HFFc6 (cell line): ENCODE measurements around the gene CCDC134. TPM values are rescaled to one million over a fixed set of nuclear protein-coding genes. Genes with fewer than 3 reads are reported as not detected.

Experiments
- DNase-seq: peaks from one replicate; pipeline ENCODE4 v3.0.0-alpha.2; 2018
- H3K27ac Mint-ChIP-seq: 2 replicates; pipeline ENCODE4 v1.8.0; 2020; ENCODE audit warnings: mild to moderate bottlenecking, mixed read lengths
- H3K27me3 Mint-ChIP-seq: 2 replicates; pipeline ENCODE4 v1.8.0; 2021; ENCODE audit warnings: mild to moderate bottlenecking, moderate library complexity, mixed read lengths; ENCODE audit not compliant: insufficient read depth
- H3K36me3 Mint-ChIP-seq: 2 replicates; pipeline ENCODE4 v1.8.0; 2021; ENCODE audit warnings: low read depth, mixed read lengths
- H3K4me1 Mint-ChIP-seq: 2 replicates; pipeline ENCODE4 v1.8.0; 2020; ENCODE audit warnings: low read depth, mixed read lengths
- H3K4me3 Mint-ChIP-seq: 2 replicates; pipeline ENCODE4 v1.8.0; 2020; ENCODE audit warnings: mild to moderate bottlenecking, moderate library complexity, mixed read lengths
- H3K9me3 Mint-ChIP-seq: 2 replicates; pipeline ENCODE4 v1.8.0; 2020; ENCODE audit warnings: mild to moderate bottlenecking, mixed read lengths
- total RNA-seq, 6 experiments: library from RNA; stranded (reverse); fragmentation: NEBNext Ultra II Directional; extraction: Animal tissue kit (Norgen Biotek cat#: 25700); gene quantifications; 2 replicates in 1 of 6; 3 replicates in 5 of 6; pipeline ENCODE4 v1.2.3, GENCODE V29; 2021
- TF ChIP-seq, protein P1 (sequence below): fragments of 200-600 bp; sonication (generic); IDR thresholded peaks from 2 replicates; pipeline ENCODE4 v1.5.0; 2021; ENCODE audit warnings: antibody characterized with exemption, mild to moderate bottlenecking

Gene CCDC134
- total RNA-seq, 6 experiments from 2014 or later = 8.9 to 10.4 (median 9.1) TPM

GRCh38 chr22:41813726-41814410 lies 13.4 kb downstream of the CCDC134 start:
- Mint-ChIP-seq H3K36me3 (peaks cover 5% of the 10 kb centered on the region; the same call in 1 of the 2 replicates), H3K9me3 (no peaks in the 10 kb centered on the region), H3K4me3 (no peak overlapping the region), H3K27ac (no peak overlapping the region), H3K4me1 (peaks cover 7% of the 10 kb centered on the region; the same call in 1 of the 2 replicates), H3K27me3 (no peaks in the 10 kb centered on the region; the same call in 1 of the 2 replicates)
- DNase-seq = no peak
- TF ChIP-seq, protein P1, sequence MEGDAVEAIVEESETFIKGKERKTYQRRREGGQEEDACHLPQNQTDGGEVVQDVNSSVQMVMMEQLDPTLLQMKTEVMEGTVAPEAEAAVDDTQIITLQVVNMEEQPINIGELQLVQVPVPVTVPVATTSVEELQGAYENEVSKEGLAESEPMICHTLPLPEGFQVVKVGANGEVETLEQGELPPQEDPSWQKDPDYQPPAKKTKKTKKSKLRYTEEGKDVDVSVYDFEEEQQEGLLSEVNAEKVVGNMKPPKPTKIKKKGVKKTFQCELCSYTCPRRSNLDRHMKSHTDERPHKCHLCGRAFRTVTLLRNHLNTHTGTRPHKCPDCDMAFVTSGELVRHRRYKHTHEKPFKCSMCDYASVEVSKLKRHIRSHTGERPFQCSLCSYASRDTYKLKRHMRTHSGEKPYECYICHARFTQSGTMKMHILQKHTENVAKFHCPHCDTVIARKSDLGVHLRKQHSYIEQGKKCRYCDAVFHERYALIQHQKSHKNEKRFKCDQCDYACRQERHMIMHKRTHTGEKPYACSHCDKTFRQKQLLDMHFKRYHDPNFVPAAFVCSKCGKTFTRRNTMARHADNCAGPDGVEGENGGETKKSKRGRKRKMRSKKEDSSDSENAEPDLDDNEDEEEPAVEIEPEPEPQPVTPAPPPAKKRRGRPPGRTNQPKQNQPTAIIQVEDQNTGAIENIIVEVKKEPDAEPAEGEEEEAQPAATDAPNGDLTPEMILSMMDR = no peak

GRCh38 chr22:41815716-41816115 lies 15.2 kb downstream of the CCDC134 start:
- TF ChIP-seq, protein P1 = no peak
- H3K27ac Mint-ChIP-seq = no peak overlapping the region

GRCh38 chr22:41816241-41816640 lies 15.8 kb downstream of the CCDC134 start:
- Mint-ChIP-seq H3K27ac (no peak overlapping the region), H3K4me3 (no peak overlapping the region), H3K4me1 (peaks cover 7% of the 10 kb centered on the region; the same call in 1 of the 2 replicates), H3K27me3 (no peaks in the 10 kb centered on the region; the same call in none of the 2 replicates), H3K36me3 (peaks cover 5% of the 10 kb centered on the region; the same call in 1 of the 2 replicates), H3K9me3 (no peaks in the 10 kb centered on the region)
- no peak for DNase-seq
- TF ChIP-seq, protein P1 = no peak

More at GRCh38 chr22:41815716-41816115, 15.2 kb downstream of the CCDC134 start:
- Mint-ChIP-seq H3K27me3 (no peaks in the 10 kb centered on the region; the same call in 1 of the 2 replicates), H3K4me3 (no peak overlapping the region), H3K36me3 (peaks cover 5% of the 10 kb centered on the region; the same call in 1 of the 2 replicates), H3K4me1 (peaks cover 7% of the 10 kb centered on the region; the same call in 1 of the 2 replicates), H3K9me3 (no peaks in the 10 kb centered on the region)
- DNase-seq = no peak

DNA sequence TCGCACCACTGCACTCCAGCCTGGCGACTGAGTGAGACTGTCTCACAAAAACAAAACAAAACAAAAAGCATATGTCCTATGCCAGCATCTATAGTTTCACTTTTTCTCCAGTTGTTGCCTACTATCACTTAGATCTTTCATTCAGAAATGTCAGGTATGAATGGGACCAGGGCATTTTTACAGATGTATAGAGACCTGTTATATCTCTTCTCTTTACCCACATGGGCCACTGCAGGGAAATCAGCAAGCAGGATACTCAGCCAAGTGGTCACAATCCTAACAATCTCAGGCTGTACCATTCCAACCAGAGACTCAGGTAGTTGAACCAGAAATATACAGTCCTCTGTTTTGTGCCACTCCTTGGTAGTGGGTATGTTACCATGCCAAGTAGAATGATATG lies 16.4 kb downstream of the CCDC134 start:
- DNase-seq = no peak
- peaks cover 5% of the 10 kb centered on the region; the same call in 1 of the 2 replicates for H3K36me3 Mint-ChIP-seq
- peaks cover 3% of the 10 kb centered on the region for H3K27me3 Mint-ChIP-seq
- H3K9me3 Mint-ChIP-seq = no peaks in the 10 kb centered on the region
- H3K4me1 Mint-ChIP-seq = peaks cover 12% of the 10 kb centered on the region
- H3K4me3 Mint-ChIP-seq = no peak overlapping the region
- TF ChIP-seq, protein P1 = no peak
- no peak overlapping the region for H3K27ac Mint-ChIP-seq

DNA sequence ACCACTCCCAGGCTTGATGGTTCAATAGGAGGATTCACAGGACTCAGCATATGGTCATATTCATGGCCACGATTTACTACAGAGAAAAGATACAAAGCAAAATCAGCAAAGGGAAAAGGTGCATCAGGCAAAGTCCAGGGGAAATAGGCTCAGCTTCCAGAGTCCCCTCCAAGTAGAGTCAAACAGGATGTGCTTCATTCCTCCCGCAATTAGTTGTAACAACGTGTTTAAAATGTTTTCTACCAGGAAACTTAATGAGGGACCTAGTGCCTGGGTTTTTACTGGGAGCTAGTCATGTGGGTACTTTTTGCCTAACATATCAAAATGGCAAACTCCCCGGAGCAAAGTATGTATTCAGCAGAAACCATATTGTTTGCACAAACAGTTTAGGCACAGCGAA lies 17.5 kb downstream of the CCDC134 start:
- TF ChIP-seq, protein P1 = no peak
- H3K36me3 Mint-ChIP-seq = peaks cover 5% of the 10 kb centered on the region; the same call in 1 of the 2 replicates
- DNase-seq = no peak
- peaks cover 3% of the 10 kb centered on the region for H3K27me3 Mint-ChIP-seq
- H3K9me3 Mint-ChIP-seq = no peaks in the 10 kb centered on the region
- peaks cover 23% of the 10 kb centered on the region for H3K4me1 Mint-ChIP-seq
- H3K4me3 Mint-ChIP-seq = no peak overlapping the region
- no peak overlapping the region for H3K27ac Mint-ChIP-seq
